ENCODE data around the gene SPINK5. TPM values are rescaled to one million over a fixed set of nuclear protein-coding genes. Genes with fewer than 3 reads are reported as not detected.

SPINK5 gene
- total RNA-seq: not detected in 2 replicates

- intact Hi-C loops (cut with micrococcal nuclease): no loop called here
- Mint-ChIP-seq H3K27me3 (no peaks in the 10 kb centered on the region), H3K27ac (no peak within 1 kb of the TSS), H3K4me1 (no peaks in the 10 kb centered on the region), H3K9me3 (no peaks in the 10 kb centered on the region), H3K4me3 (no peak within 1 kb of the TSS), H3K36me3 (ENCODE audit: low read depth) (no peaks in the 10 kb centered on the region)
- ChIA-PET CTCF (no interaction called here), POLR2A (interaction anchor here (0.6 kb wide), 1 partner anchor 9 kb away, joined by 6 read pairs; no protein-coding TSS in a partner anchor)
- ATAC-seq (ENCODE audit: low read depth) (no peak), DNase-seq (no peak)
- no peak for TF ChIP-seq CTCF (IDR thresholded peaks at IDR 0.05)
Measured at GRCh38 chr5:148063861-148064260, at the start of gene SPINK5. SPINK5 (plus strand) TSS chr5:148063980; CDS start chr5:148064045, 65 bp downstream.

GRCh38 chr5:148014276-148014675 lies 49.5 kb upstream of the SPINK5 start:
- ChIA-PET CTCF (no interaction called here), POLR2A (no interaction called here)
- no peaks in the 10 kb centered on the region for H3K36me3 Mint-ChIP-seq (ENCODE audit: low read depth)
- H3K9me3 Mint-ChIP-seq: no peaks in the 10 kb centered on the region
- TF ChIP-seq CTCF (IDR thresholded peaks at IDR 0.05): no peak
- no peak overlapping the region for H3K27ac Mint-ChIP-seq
- H3K27me3 Mint-ChIP-seq: no peaks in the 10 kb centered on the region
- intact Hi-C loops (cut with micrococcal nuclease): no loop called here
- no peaks in the 10 kb centered on the region for H3K4me1 Mint-ChIP-seq
- no peak overlapping the region for H3K4me3 Mint-ChIP-seq
- DNase-seq: no peak
- ATAC-seq (ENCODE audit: low read depth): no peak

- H3K4me1 Mint-ChIP-seq: no peaks in the 10 kb centered on the region
- no peak overlapping the region for H3K27ac Mint-ChIP-seq
- H3K27me3 Mint-ChIP-seq: no peaks in the 10 kb centered on the region
- ChIA-PET CTCF (no interaction called here), POLR2A (no interaction called here)
- DNase-seq (no peak), ATAC-seq (ENCODE audit: low read depth) (no peak)
- intact Hi-C loops (cut with micrococcal nuclease): no loop called here
- no peaks in the 10 kb centered on the region for H3K36me3 Mint-ChIP-seq (ENCODE audit: low read depth)
- no peaks in the 10 kb centered on the region for H3K9me3 Mint-ChIP-seq
- no peak for TF ChIP-seq CTCF (IDR thresholded peaks at IDR 0.05)
- H3K4me3 Mint-ChIP-seq: no peak overlapping the region
Measured at GRCh38 chr5:148020257-148020988, 43.4 kb upstream of the SPINK5 start.

GRCh38 chr5:148027505-148027904 lies 36.3 kb upstream of the SPINK5 start:
- H3K27ac Mint-ChIP-seq: no peak overlapping the region
- no peaks in the 10 kb centered on the region for H3K4me1 Mint-ChIP-seq
- intact Hi-C loops (cut with micrococcal nuclease): no loop called here
- H3K27me3 Mint-ChIP-seq: no peaks in the 10 kb centered on the region
- H3K9me3 Mint-ChIP-seq: peaks cover 4% of the 10 kb centered on the region
- CTCF ChIA-PET: no interaction called here
- POLR2A ChIA-PET: no interaction called here
- no peak for TF ChIP-seq CTCF (IDR thresholded peaks at IDR 0.05)
- H3K36me3 Mint-ChIP-seq (ENCODE audit: low read depth): no peaks in the 10 kb centered on the region
- no peak overlapping the region for H3K4me3 Mint-ChIP-seq
- DNase-seq (no peak), ATAC-seq (ENCODE audit: low read depth) (no peak)

GRCh38 chr5:148029131-148029530 lies 34.6 kb upstream of the SPINK5 start:
- CTCF ChIA-PET: no interaction called here
- no peaks in the 10 kb centered on the region for H3K27me3 Mint-ChIP-seq
- intact Hi-C loops (cut with micrococcal nuclease): no loop called here

More at GRCh38 chr5:148029131-148029530, 34.6 kb upstream of the SPINK5 start:
- Mint-ChIP-seq H3K27ac (no peak overlapping the region), H3K4me1 (no peaks in the 10 kb centered on the region), H3K9me3 (peaks cover 4% of the 10 kb centered on the region), H3K4me3 (no peak overlapping the region), H3K36me3 (ENCODE audit: low read depth) (no peaks in the 10 kb centered on the region)
- no peak for DNase-seq
- POLR2A ChIA-PET: no interaction called here
- ATAC-seq (ENCODE audit: low read depth): no peak
- TF ChIP-seq CTCF (IDR thresholded peaks at IDR 0.05): no peak

All from activated B cell treated with CpG ODN at 0.5 μM for 24 hours (primary cell).